ENCODE results near the gene SLC30A2. TPM values are rescaled to one million over a fixed set of nuclear protein-coding genes. Genes with fewer than 3 reads are reported as not detected.

SLC30A2 gene
- total RNA-seq, 3 donors from 2014 or later, result 0.12 to 0.14 (median 0.13) TPM

GRCh38 chr1:26067432-26067911 is 21.6 kb upstream of the SLC30A2 start, which contains the start of gene TRIM63:
TRIM63 (minus strand) TSS chr1:26067630; CDS start chr1:26067494, 136 bp downstream.
- no peaks in the 10 kb centered on the region for H3K4me1 ChIP-seq (ENCODE audit: low read depth)
- intact Hi-C loops (cut with DNase I, micrococcal nuclease), result no loop called here
- no peak for TF ChIP-seq CTCF (IDR thresholded peaks at IDR 0.05)
- H3K9me3 ChIP-seq, result no peaks in the 10 kb centered on the region
- no peak for DNase-seq
- H3K36me3 ChIP-seq (ENCODE audit: low read depth), result no peaks in the 10 kb centered on the region
- no peak for ATAC-seq
- no peak within 1 kb of the TSS for H3K4me3 ChIP-seq

GRCh38 chr1:26066857-26067256 is 20.9 kb upstream of the SLC30A2 start:
- Histone ChIP-seq H3K4me1 (ENCODE audit: low read depth) (no peaks in the 10 kb centered on the region), H3K9me3 (no peaks in the 10 kb centered on the region), H3K4me3 (no peak overlapping the region), H3K36me3 (ENCODE audit: low read depth) (no peaks in the 10 kb centered on the region)
- intact Hi-C loops (cut with DNase I, micrococcal nuclease), result no loop called here
- TF ChIP-seq CTCF (IDR thresholded peaks at IDR 0.05), result no peak
- DNase-seq, result no peak
- no peak for ATAC-seq

GRCh38 chr1:26066160-26066559 is 20.2 kb upstream of the SLC30A2 start:
- TF ChIP-seq CTCF (IDR thresholded peaks at IDR 0.05), result no peak
- Histone ChIP-seq H3K4me3 (no peak overlapping the region), H3K36me3 (ENCODE audit: low read depth) (no peaks in the 10 kb centered on the region), H3K4me1 (ENCODE audit: low read depth) (no peaks in the 10 kb centered on the region), H3K9me3 (no peaks in the 10 kb centered on the region)
- DNase-seq (no peak), ATAC-seq (no peak)
- intact Hi-C loops (cut with DNase I, micrococcal nuclease), result no loop called here

- no peak overlapping the region for H3K4me3 ChIP-seq
- DNase-seq (no peak), ATAC-seq (no peak)
- H3K9me3 ChIP-seq, result no peaks in the 10 kb centered on the region
- no peaks in the 10 kb centered on the region for H3K36me3 ChIP-seq (ENCODE audit: low read depth)
- H3K4me1 ChIP-seq (ENCODE audit: low read depth), result no peaks in the 10 kb centered on the region
- intact Hi-C loops (cut with DNase I, micrococcal nuclease), result no loop called here
- TF ChIP-seq CTCF (IDR thresholded peaks at IDR 0.05), result no peak
Observed at GRCh38 chr1:26064553-26064952, 18.6 kb upstream of the SLC30A2 start.

GRCh38 chr1:26060832-26061574 is 15.1 kb upstream of the SLC30A2 start:
- no peak for TF ChIP-seq CTCF (IDR thresholded peaks at IDR 0.05)
- intact Hi-C loops (cut with DNase I, micrococcal nuclease), result no loop called here
- H3K36me3 ChIP-seq (ENCODE audit: low read depth), result no peaks in the 10 kb centered on the region
- ATAC-seq, result no peak
- H3K4me1 ChIP-seq (ENCODE audit: low read depth), result no peaks in the 10 kb centered on the region
- H3K9me3 ChIP-seq, result no peaks in the 10 kb centered on the region
- no peak for DNase-seq
- H3K4me3 ChIP-seq, result no peak overlapping the region

All from mucosa of descending colon (tissue), 3 donors.